ENCODE results near the gene TRIM67.

TRIM67 gene

GRCh38 chr1:231213831-231214573, 52.1 kb downstream of the TRIM67 start:
- TF ChIP-seq BACH2 (CRISPR knock-in tag; IDR thresholded peaks at IDR 0.05; ENCODE audit: borderline replicate concordance) (no peak), OSR1 (CRISPR knock-in tag; IDR thresholded peaks at IDR 0.05) (no peak), TCF4 (CRISPR knock-in tag; IDR thresholded peaks at IDR 0.05; ENCODE audit: borderline replicate concordance) (no peak), ZNF565 (CRISPR knock-in tag; conservative IDR thresholded peaks at IDR 0.05; ENCODE audit: low read depth) (no peak), SNAI2 (CRISPR knock-in tag; IDR thresholded peaks at IDR 0.05) (no peak), ZFP30 (CRISPR knock-in tag; IDR thresholded peaks at IDR 0.05) (no peak), RARB (CRISPR knock-in tag; IDR thresholded peaks at IDR 0.05) (no peak), ZFP3 (CRISPR knock-in tag; IDR thresholded peaks at IDR 0.05) (no peak), ZNF8 (CRISPR knock-in tag; IDR thresholded peaks at IDR 0.05) (no peak), TOX (CRISPR knock-in tag; IDR thresholded peaks at IDR 0.05; ENCODE audit: borderline replicate concordance) (no peak), ZC3H10 (CRISPR knock-in tag; IDR thresholded peaks at IDR 0.05) (no peak), CSDC2 (CRISPR knock-in tag; IDR thresholded peaks at IDR 0.05) (no peak)
- TF ChIP-seq, protein P1, sequence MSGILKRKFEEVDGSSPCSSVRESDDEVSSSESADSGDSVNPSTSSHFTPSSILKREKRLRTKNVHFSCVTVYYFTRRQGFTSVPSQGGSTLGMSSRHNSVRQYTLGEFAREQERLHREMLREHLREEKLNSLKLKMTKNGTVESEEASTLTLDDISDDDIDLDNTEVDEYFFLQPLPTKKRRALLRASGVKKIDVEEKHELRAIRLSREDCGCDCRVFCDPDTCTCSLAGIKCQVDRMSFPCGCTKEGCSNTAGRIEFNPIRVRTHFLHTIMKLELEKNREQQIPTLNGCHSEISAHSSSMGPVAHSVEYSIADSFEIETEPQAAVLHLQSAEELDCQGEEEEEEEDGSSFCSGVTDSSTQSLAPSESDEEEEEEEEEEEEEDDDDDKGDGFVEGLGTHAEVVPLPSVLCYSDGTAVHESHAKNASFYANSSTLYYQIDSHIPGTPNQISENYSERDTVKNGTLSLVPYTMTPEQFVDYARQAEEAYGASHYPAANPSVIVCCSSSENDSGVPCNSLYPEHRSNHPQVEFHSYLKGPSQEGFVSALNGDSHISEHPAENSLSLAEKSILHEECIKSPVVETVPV (CRISPR knock-in tag; IDR thresholded peaks at IDR 0.05) = no peak
- TF ChIP-seq, protein P2, sequence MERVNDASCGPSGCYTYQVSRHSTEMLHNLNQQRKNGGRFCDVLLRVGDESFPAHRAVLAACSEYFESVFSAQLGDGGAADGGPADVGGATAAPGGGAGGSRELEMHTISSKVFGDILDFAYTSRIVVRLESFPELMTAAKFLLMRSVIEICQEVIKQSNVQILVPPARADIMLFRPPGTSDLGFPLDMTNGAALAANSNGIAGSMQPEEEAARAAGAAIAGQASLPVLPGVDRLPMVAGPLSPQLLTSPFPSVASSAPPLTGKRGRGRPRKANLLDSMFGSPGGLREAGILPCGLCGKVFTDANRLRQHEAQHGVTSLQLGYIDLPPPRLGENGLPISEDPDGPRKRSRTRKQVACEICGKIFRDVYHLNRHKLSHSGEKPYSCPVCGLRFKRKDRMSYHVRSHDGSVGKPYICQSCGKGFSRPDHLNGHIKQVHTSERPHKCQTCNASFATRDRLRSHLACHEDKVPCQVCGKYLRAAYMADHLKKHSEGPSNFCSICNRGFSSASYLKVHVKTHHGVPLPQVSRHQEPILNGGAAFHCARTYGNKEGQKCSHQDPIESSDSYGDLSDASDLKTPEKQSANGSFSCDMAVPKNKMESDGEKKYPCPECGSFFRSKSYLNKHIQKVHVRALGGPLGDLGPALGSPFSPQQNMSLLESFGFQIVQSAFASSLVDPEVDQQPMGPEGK (CRISPR knock-in tag; IDR thresholded peaks at IDR 0.05; ENCODE audit: borderline replicate concordance) = no peak
- TF ChIP-seq, protein P3, sequence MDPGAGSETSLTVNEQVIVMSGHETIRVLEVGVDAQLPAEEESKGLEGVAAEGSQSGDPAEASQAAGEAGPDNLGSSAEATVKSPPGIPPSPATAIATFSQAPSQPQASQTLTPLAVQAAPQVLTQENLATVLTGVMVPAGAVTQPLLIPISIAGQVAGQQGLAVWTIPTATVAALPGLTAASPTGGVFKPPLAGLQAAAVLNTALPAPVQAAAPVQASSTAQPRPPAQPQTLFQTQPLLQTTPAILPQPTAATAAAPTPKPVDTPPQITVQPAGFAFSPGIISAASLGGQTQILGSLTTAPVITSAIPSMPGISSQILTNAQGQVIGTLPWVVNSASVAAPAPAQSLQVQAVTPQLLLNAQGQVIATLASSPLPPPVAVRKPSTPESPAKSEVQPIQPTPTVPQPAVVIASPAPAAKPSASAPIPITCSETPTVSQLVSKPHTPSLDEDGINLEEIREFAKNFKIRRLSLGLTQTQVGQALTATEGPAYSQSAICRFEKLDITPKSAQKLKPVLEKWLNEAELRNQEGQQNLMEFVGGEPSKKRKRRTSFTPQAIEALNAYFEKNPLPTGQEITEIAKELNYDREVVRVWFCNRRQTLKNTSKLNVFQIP (CRISPR knock-in tag; IDR thresholded peaks at IDR 0.05; ENCODE audit: borderline replicate concordance, low read depth) = no peak
- ATAC-seq = no peak

DNA sequence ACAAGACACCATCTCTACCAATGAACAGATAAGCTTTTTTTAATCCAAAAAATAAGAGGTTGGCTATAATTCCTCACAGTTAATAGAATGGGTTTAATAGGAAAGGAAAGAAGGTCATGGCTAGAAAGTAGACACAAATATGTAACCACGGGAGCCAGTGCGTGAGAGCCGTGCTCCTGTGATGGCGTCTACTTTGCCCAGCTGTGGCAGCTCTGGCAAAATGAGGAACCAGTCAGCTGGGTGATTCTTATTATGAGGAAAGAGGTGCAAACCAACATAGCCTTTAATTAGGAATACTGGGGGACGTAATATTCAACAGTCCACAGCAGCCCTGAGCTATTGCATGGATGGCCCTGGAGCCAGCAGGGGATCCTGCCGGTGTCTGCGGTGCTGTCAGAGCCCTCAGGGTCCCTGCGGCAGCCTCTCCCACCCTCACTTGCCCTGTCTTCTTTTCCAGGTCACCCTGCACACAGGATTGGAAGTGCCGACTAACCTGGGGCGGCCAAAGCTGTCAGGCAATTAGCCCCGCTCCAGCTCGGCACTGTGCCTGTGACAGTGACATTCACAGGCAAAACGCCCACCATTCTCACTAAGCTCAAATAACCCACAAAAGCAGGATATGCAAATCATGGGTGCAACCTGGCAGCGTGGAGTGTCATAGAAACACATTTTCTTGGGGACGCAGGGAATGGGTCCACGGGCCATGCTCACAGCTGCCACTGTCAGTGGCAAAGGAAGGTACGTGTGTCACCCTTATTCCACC, 53.2 kb downstream of the TRIM67 start:
- no peak for TF ChIP-seq ZNF8 (CRISPR knock-in tag; IDR thresholded peaks at IDR 0.05)
- TF ChIP-seq OSR1 (CRISPR knock-in tag; IDR thresholded peaks at IDR 0.05) = no peak
- TF ChIP-seq CSDC2 (CRISPR knock-in tag; IDR thresholded peaks at IDR 0.05) = no peak
- no peak for TF ChIP-seq TCF4 (CRISPR knock-in tag; IDR thresholded peaks at IDR 0.05; ENCODE audit: borderline replicate concordance)
- TF ChIP-seq, protein P2 (CRISPR knock-in tag; IDR thresholded peaks at IDR 0.05; ENCODE audit: borderline replicate concordance) = no peak
- TF ChIP-seq RARB (CRISPR knock-in tag; IDR thresholded peaks at IDR 0.05) = no peak
- TF ChIP-seq TOX (CRISPR knock-in tag; IDR thresholded peaks at IDR 0.05; ENCODE audit: borderline replicate concordance) = no peak
- TF ChIP-seq, protein P4, sequence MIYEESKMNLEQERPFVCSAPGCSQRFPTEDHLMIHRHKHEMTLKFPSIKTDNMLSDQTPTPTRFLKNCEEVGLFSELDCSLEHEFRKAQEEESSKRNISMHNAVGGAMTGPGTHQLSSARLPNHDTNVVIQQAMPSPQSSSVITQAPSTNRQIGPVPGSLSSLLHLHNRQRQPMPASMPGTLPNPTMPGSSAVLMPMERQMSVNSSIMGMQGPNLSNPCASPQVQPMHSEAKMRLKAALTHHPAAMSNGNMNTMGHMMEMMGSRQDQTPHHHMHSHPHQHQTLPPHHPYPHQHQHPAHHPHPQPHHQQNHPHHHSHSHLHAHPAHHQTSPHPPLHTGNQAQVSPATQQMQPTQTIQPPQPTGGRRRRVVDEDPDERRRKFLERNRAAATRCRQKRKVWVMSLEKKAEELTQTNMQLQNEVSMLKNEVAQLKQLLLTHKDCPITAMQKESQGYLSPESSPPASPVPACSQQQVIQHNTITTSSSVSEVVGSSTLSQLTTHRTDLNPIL (CRISPR knock-in tag; IDR thresholded peaks at IDR 0.05; ENCODE audit: low read depth) = no peak
- TF ChIP-seq BACH2 (CRISPR knock-in tag; IDR thresholded peaks at IDR 0.05; ENCODE audit: borderline replicate concordance) = no peak
- no peak for TF ChIP-seq SNAI2 (CRISPR knock-in tag; IDR thresholded peaks at IDR 0.05)
- no peak for TF ChIP-seq ZFP30 (CRISPR knock-in tag; IDR thresholded peaks at IDR 0.05)
- no peak for TF ChIP-seq ZNF70 (CRISPR knock-in tag; IDR thresholded peaks at IDR 0.05)
- TF ChIP-seq, protein P3 (CRISPR knock-in tag; IDR thresholded peaks at IDR 0.05; ENCODE audit: borderline replicate concordance, low read depth) = no peak
- TF ChIP-seq PPARA (CRISPR knock-in tag; IDR thresholded peaks at IDR 0.05; ENCODE audit: borderline replicate concordance) = no peak
- TF ChIP-seq ISL1 (CRISPR knock-in tag; IDR thresholded peaks at IDR 0.05) = no peak
- TF ChIP-seq ARNTL (CRISPR knock-in tag; IDR thresholded peaks at IDR 0.05; ENCODE audit: borderline replicate concordance, low read depth) = no peak
- TF ChIP-seq TSHZ2 (CRISPR knock-in tag; IDR thresholded peaks at IDR 0.05) = no peak
- no peak for ATAC-seq

Measured in SK-N-SH treated with all-trans-retinoic acid at 6 μM for 48 hours (cell line).